Stimulated activated CD8-positive, alpha-beta memory T cell treated with anti-CD3 and anti-CD28 coated beads, Interleukin-4, amount 100 ng/mL, for 1 hour (primary cell): ENCODE results near the gene PRDM10.

ENCODE experiments used
- DNase-seq, 2 donors: peaks; one replicate each; pipeline ENCODE4 v3.0.0-alpha.2; 2020; ENCODE audit warnings: low read depth in 2 of 2, low spot score in 1 of 2

PRDM10 gene

DNA sequence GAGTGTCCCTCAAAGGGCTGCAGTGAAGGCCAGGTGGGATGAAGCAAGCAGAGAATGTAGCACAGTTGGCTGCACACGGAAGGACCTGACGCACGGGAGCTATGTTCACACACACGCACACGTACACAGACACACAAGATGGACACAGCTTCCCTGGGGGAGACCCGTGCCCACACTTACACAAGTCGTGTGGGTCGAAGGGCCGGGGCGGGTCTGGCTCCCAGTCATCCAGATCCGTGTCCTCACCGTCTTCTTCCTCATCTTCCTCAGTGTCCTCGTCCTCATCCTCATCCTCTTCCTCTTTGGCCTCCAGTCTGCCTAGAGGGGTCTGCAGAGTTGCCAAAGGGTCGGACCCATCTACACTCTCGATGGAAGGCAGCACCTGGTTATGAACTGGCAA is 55.7 kb downstream of the PRDM10 start:
- no peak for DNase-seq

DNA sequence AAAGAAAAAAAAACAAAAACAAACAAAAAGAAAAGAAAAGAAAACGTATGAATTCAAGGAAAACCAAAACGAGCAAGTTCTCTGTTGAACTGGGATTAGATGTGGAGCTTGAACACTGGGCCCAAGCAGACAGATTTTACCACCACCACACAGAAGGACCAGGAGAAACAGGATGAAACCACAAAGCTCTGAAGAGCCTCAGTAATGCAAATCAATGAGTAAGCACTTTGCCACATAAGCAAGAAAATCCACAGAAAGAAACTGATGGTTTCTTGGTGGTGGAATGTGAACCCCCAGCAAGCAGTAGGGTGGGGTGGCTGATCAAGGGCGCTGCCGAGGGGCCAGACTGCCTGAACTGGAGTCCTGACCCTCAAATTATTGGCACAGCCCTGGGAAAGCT is 56.4 kb downstream of the PRDM10 start:
- DNase-seq: no peak

DNA sequence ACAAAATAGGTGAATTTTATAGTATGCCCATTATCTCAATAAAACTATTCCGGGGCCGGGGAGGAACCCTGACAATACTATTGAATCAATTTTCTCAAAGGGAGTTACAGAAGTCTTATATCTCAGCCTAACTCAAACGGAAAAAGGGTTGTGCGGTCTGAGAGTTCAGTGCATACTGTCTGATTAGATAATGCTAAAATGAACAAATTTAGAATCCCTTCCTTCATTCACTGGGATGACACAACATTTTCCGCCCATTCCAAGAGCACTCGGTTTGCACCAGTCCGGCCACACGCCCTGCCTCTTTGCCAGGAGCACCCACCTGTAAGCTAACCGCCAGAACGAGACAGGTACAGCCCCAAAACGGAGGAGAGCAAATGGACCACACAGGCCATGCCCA is 57.3 kb downstream of the PRDM10 start:
- no peak for DNase-seq

DNA sequence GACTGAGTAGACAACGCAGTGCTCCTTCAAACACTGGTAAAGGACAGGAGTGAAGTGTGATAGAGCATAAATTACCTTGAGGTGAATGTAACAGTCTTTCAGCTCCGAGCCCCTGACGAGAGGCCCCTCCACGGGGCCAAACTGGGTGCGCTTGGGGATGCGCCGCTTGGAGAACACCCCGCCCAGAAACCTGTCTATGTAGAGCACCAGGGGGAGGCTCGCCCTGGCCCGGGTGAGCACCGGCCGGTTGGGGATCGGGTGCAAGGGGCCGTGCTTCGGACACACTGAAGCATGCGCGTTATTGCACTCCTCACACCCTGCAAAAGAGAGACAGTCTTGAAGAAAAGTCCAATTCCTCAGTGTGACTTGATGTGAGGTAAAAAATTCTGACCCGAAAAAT is 57.9 kb downstream of the PRDM10 start:
- DNase-seq: no peak

DNA sequence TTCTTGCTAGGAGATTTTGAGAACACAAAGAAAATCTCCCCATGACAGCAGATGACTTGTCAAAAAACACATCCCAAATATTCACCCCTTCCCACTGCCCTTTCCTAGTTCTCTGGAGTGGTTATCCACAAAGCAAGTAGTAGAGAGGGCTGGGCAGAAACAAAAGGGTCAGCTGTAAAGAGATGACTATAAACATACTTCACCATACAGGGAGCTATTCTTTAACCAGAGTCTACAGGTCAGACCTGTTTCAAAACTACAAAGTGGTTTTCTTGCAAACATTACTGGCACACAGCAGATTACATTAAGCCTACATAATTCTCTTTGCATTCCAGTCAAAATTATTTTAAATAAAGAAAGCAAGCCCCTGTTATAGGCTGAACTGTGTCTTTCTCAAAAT is 59.6 kb downstream of the PRDM10 start:
- DNase-seq: no peak

DNA sequence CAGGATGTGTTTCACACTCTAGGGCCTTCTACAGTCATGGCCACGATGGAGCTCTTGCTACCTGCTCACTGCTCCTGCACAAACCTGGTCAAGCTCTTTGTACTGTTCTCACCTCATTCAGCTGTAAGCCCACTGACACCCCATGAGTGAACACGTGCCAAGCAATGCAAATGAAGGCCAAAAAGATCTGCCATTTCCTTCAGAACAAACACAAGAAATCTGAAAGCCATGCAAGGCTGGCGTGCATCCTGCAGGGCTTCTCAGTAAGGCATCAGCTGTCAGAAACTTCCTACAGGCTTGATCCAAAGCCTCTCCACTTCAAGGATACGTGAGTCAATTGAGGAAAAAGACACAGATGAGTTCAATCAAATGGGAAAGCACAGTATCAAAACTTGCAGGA is 63.1 kb downstream of the PRDM10 start:
- DNase-seq: no peak

DNA sequence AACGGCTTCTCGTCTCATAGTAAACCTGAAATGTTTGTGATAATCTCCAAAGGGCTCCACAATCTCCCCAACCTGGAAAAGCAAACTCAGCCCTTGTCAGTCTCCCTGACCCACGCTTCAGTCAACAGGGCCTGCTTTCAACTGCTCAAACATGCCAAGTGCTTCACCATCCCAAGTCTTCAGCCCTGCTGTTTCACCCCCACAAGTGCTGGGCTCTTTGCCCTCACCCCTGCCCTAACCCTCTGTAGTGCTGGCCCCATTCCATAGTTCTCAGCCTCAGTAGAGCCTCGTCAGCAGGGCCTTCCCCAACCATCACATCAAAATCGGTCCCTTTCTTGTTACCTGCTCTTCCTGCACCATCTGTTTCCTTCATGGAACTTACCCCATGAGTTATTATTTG is 63.9 kb downstream of the PRDM10 start:
- no peak for DNase-seq

DNA sequence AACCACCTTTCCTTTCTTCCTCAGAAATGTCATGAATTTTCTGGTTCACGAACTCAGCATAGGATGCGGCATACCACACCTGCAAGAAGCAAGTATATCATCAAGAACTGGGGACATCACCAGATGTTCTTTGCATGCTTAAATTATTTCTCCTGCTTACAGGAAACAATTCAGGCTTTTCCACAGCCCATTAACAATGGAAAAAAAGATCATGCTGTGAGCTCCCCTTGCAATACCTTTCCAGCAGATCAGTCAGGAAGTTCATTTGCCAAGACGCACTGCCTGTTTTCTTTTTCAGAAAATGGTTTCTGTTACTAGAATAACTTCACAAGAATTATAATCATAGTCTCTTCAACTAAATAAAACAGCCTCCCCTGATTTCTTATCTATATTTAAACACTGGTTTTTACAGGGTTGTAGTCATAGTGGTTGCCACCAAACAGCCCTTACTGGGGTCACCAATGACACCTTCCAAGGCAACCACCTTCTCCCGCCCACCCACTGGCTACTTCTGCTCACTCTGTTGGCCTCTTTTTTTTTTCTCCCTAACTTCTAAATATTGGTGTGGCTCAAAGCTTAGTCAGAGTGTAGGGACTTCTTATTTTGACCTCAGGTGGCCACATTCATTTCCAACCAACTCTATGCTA is 64.9 kb downstream of the PRDM10 start:
- no peak for DNase-seq

DNA sequence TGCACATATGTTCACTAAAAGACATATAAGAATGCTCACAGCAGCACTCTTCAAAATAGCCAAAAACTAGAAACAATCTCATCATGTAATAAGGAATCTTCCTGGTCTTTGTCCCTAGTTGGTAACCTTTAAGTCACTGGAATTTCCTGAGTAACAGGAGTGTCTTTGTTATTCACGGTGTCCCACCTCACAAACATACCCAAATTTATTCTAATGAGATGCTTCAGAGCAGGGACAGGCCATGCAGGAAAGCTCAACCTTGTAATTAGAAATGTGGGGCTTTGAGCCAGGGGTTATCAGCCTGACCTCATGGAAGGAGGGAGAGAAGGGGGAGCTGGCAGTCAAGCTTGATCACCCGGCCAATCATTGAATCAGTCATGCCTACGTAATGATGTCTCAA is 66.9 kb downstream of the PRDM10 start:
- DNase-seq: no peak

DNA sequence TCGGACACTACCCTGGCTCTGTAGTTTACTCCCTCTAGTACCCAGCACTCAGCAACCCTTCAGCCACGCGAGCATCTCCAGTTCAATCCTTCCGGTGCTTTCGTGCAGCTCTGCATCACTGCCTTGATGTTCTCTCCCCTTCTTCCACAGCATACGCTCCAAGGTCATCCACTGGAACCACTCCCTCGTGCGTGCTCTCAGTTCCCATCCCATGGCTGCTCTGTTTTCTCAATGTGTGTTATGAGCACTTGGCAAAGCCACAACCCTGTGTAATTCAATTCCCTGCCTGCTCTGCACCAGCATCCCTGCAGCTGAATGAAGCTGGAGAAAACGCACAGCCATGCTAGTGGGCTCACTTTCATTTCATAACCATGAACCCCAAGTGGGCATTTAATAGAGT is 68.7 kb downstream of the PRDM10 start:
- no peak for DNase-seq

DNA sequence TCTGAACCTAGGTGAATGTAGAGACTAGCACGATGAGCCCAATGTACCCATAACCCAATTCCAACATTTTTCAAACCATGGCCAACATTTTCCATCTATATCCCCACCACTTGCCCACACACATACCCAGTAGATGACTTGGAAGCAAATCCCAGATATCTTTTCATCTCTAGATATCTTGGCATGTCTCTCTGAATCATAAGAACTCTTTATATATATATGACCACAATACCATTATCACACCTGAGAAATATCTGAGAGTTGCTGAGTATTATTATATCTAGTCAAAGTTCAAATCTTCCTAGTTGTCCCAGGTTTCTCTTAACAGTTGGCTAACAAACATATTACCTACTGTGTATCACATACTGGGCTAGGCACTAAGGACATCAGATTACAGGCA is 69.4 kb downstream of the PRDM10 start:
- no peak for DNase-seq

DNA sequence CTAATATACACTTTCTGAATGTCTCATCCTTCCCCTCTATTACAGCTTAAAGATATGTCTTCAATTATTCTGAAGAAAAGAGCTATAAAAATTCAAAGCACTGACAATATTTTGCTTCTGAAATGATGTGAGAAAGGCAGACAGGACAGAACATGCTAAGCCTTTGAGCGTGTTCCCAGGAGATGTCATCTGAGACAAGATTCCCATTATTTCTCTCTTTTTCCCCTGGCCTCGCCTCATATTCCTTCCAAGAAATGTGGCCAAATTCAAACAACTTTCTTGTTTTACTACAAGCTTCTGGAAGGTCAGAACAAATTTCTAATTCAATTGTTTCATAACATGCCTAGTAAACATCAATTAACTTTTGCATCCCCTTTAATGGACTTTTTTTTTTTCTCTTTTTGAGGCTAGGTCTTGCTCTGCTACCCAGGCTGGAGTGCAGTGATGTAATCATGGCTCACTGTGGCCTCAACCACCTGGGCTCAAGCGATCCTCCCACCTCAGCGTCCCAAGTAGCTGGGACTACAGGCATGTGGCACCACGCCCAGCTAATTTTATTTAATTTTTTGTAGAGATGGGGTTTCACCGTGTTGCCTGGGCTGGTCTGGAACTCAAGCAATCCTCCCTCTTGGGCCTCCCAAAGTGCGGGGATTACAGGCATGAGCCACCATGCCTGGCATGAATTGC is 70.1 kb downstream of the PRDM10 start:
- no peak for DNase-seq

DNA sequence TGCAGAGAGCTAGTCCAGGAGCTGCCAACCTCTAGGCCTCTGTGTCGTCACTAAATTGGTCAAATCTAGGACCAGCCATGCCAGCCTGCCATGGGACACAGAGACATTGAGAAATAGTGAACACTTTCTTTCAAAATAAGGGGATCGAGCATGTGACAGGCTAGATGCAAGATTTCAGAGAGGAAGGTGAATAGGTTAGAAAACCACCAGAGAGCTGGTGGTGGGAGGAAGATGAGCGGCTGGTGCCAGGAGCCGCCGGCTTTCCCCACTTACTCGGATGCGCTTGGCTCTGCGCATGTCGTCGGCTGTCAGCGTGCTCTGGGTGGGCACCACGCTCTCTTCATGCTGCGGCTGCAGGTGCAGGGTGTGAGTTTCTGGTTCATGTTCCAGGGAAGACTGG is 71.9 kb downstream of the PRDM10 start:
- no peak for DNase-seq

DNA sequence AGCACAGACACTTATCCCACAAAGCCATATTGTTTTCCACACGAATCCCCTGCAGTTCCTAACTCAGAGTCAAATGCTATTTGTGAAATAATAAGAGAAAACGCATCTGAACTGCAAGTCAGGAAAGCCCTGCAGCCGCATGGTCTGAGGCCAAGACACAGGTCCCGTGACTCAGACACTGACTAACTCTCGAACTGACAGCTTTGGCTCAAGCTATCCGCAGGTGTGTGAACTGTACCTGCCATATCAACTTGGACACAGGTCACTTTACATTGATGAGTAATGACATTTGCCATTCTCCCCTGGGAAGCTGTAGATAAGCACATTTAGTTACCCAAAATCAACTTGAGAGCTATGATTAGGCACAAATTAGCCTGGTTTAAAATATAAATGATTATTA is 72.3 kb downstream of the PRDM10 start:
- no peak for DNase-seq

DNA sequence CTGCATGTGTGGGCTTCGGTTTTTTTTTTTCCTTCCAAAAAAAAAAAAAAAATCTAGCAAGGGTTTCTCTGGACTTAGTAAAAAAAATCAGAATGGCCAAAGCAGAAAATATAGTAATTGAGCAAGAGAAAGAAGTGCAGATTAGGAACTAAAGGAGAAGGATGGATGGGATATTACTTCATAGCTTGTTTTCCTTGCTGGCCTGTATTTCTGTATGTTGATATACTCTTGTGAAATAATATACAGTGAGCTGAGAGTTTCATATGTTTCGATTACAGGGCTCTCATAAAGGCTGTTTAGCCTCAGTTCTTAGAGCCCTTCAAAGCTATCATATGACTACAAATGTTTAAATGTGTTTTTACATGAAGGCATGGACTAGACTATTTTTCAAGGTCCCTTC is 72.9 kb downstream of the PRDM10 start:
- no peak for DNase-seq

DNA sequence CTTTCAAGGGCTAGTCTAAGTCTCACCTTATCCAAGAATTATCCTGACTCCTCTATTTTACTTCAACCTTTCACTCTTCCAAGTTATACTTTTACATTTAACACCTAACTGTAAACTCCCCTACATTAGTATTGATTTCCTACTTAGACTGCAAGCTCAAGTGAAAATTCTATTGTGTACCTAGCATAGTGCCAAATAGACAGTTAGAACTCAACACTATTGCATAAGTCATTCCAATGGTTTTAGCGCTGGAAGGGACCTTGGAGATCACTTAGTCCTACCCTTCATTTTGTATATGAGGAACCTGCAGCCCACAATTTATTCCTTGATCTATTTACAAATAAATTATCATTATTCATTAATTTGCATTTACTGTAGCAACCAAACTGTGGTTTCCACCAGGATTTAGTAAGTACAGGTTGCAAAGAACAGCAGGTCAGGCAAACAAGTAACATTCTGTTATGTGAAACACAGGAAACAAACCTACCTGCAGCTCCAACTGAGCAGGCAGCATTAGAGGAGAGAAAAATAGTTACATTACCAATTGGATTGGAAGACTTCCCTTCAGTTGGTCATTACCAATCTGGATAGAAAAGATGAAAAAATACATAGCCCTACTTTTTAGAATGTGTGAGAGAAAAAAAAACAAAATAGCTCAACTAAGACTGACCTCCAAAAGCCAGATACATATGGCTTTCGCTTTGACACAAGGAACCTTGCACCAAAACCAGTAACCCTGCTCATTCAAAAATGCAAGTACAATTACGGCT is 73.5 kb downstream of the PRDM10 start:
- no peak for DNase-seq

DNA sequence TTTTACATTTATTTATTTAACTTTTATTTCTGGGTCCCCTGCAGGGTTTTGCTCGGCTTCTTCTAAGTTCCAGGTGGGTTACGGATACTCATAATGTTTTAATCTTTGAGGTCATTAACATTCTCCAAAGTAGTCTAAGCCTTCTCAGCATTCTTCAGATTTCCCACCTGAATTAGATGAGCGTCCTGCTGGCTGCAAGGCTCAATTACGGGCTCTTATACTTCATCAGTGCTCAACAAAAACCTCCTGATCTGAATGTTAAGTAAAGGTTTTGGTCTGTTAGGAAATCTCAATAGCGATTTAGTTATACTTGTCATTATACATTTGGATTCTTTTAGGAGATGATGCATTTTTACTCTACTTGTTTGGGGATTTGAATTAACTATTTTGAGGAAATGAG is 80.0 kb downstream of the PRDM10 start:
- DNase-seq: no peak

DNA sequence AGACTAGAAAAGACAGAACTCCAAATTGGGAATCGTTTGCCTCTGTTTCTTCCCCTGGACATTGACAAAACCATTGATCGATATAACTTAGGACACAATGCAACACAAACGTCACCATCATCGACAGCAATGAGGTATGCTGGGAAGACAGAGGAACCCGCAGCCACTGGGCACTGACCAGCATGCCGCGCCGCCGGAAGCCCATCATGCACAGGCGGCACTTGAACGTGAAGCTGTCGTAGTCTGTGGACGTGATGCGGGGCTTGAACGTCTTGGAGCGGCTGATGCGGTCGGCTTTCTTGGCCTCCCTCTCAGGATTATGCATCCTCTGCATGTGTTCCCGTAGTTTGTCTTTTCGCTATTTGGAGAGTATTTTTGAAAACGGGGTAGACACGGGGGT is 84.3 kb downstream of the PRDM10 start:
- DNase-seq: no peak

DNA sequence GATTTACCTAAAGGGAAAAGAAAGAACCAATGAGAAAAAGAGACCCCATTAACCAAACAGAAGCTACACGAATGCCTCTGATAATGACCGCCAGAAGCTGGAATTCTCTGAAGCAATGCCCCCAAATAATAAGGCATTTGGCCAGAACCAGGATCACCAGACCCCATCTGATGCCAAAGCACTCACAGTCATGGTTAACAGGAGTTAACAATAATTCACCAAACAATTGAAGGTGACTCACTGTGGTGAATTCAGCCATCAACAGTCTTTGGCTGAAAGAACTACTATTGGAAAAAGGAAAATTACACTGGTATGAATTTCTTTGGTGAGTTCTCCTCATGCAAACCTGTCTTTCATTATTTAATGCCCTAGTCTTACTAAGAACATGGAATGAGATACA is 85.4 kb downstream of the PRDM10 start:
- DNase-seq: no peak

DNA sequence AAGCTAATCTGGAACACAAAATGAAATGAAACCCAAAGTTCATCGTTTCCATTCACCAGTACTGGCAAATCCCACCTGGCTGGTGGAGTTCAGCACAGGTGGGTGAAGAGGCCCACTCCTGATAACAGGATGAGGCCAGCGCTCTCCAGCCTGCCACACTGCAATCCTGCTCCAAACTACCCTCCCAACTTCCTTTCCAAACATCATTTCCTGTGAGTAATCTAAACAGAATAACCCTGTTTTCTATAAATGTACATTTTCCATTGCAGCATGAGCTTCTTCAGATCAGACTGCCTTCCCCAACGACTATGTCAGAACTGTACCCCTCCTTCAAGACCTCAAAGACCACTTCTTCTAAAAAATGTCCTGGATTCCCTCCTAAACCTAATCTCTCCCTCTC is 91.3 kb downstream of the PRDM10 start:
- DNase-seq: no peak

DNA sequence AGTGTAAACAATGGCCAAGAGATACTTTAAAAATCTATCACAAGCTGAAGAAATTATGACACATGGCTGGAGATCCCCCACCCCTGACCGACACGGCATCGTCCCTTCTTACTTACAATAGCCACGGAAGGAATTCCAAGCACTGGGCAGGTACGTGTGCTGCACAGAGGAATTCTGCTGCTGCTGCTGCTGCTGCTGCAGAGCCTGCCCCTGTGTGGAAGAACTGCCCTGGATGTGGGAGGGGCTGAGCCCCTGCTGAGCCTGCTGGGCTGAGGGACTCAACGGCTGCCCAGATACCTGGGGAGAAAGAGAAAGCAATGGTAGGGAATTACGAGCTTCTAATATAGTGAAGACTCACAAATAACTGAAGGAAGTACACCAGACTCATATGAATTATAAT is 92.3 kb downstream of the PRDM10 start:
- no peak for DNase-seq

DNA sequence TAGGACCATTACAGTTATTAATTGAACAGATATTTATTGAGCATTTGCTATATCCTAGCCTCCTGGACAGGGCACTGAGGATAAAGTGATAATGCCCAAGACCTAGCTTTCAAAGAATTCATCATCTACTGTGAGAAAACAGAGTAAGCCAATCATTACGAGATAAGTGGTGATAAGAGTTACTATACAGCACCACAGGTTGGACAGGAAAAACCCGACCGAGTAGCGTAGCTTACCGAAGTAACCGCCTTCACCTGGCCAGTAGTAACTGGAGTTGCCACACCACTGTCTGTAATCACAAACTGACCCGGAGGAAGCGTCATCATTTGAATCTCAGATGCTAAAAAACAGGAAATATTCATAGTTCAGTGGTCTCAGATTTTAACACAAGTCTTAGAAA is 97.2 kb downstream of the PRDM10 start:
- no peak for DNase-seq

DNA sequence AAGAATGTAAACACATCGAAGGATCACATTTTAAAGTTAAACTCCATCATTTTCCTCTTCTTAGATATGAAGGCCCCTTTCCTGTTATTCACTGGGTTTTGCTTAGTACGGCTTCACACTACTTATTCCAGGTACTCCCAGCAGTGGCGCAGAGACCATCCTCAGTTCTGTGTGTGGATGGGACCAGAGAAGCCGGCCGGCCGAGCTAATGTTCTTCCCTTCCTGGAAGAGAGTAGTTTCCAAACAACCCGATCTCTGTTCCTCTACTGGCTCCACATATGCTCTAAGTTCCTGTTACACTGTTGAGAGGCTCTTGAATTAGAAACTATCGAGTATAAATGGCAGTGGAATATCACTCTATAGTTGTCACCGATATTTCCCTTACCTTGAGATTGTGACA is 106.6 kb downstream of the PRDM10 start:
- DNase-seq: no peak
